ENCODE measurements around the gene AUTS2.

Gene AUTS2

DNA sequence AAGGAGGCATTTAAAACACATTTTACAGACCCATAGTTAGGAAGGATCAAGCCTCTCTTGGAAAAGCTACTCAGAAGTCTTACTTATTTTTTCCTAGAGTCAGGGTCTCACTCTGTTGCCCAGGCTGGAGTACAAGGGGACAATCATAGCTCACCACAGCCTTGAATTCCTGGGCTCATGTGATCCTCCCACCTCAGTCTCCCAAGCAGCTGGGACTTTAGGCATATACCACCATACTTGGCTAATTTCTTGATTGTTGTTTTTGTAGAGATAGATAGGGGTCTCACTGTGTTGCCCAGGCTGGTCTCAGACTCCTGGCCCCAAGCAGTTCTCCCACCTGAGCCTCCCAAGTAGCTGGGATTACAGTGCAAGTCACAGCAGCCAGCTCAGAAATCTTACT is 1179.0 kb downstream of the AUTS2 start:
- DNase-seq (ENCODE audit: low read depth in 2 of 2), result no peak

DNA sequence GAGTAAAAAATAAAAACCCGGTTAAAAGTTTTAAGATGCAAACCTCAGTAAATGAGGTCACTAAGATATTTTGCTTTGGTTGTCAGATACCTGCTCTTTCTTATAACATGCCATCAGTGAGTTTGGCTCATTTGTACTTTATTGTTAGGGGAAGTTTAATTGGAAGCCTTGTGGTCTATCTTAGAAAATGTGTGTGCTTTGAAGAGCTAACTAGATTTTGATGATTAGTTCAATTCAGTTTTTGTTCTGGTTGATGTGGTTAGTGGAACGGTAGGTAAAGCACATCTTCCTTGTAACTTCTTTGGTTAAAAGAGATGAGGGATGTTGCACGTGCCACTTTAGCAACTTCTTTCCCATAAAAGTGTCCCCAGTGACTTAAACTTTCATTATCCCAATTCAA is 1180.3 kb downstream of the AUTS2 start:
- no peak for DNase-seq (ENCODE audit: low read depth in 2 of 2)

DNA sequence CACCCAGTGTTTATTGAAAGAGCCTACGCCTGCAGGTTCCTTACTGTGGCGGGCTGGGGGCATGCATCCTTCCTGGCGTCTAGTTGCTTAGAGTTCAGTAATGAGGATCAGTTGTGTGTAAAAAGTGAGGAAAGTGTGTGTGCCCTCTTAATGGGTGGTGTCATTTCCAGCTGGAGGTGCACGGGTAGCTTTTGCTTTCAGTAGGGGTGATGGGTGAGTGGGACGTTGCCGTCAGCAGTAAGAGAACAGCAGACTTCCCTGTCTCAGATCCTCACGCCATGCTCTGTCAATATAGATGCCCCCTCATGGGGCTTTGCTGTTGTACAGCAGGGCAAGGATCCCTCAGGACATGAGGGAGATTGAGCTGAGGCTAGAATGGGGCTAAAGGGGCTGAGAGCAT is 1181.0 kb downstream of the AUTS2 start:
- DNase-seq (ENCODE audit: low read depth in 2 of 2), result no peak

DNA sequence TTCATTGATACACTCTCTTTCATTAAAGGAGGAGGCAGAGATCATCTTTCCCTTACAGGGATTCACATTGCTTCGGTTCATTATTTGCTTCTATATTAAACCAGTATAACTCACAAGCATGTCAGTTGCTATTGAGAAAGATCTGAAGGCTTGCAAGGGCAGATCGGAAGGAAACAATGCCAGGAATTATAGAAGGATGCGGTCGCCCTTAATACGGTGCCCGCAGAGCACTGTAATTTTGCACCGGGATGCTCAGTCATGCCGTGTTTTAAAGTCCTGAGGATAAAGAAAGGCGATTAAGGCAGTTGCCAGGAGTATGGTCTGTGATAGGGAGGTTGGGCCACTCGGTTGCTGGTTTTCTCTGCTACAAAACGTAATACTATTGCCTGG is 1183.6 kb downstream of the AUTS2 start:
- DNase-seq (ENCODE audit: low read depth in 2 of 2), result no peak

DNA sequence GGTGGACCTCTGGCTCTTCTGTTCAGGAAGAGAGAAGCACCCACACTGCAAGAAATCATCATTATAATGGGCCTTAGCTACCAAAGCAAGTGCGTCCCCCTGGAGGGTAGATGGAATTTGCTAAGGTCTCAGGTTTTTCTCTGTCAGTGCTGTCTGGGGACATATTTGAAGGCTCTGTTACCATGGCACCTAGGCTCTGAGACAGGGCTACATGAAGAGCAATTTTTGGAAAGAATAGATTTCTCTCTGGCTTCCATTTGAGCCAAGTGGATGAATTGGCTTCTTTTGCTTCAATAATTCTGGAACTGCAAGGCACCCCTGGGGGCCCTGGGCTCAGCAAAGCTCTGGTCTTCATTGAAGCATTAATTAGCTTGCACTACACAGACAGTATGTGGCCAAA is 1184.5 kb downstream of the AUTS2 start:
- no peak for DNase-seq (ENCODE audit: low read depth in 2 of 2)

DNA sequence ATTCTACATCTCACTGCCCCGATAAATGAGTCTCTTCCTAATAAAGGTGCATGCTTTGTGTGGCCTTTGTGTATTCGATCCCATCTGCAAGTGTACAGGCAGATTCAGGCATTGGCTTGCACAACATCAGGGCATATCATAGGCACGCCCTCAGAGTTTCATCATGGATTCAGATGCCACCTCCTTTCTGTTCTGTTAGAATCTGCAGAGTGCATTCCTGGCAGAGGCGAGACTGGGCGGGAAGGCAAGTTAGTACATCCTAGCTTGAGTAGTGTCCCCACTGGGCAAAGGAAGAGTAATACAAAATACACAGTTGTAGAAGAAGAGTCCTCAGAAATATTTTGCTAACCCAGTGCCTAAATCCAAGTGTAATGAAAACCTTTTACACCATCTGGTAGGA is 1187.2 kb downstream of the AUTS2 start:
- DNase-seq (ENCODE audit: low read depth in 2 of 2), result no peak

DNA sequence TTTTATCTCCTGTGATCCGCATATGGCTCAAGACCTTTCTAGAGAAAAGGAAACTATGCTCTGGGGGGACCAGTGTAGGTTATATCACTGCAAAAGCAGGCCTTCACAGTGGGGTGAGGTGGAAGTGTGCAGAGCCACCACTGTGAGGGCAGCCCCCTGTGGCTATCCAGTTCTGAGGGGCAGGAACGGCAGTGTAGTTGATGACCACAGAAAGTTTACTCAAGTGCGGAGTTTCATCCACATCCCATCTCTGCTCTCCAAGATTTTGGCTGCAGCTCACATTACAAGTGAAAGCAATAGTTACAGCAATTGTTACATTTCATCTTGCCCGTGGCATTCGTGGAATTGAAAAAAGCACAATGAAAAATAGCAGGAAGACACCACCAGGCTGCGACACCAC is 1187.8 kb downstream of the AUTS2 start:
- no peak for DNase-seq (ENCODE audit: low read depth in 2 of 2)

DNA sequence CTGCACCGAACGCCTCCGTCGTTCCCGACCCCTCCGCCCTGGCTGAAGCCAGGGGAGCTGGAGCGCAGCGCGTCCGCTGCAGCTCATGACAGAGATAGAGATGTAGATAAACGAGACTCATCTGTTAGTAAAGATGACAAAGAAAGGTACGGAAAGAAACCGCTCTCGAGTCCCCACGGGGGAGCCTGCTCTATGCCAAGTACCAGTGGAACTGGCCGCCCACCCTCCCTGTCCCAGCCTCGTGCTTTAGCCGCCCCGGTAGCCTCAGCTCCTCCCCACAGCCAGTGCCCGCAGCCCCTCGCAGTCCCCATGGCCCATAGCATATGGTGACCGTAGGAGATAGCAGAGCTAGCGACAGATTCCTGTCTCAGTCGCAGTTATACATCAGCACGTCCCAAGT is 1189.0 kb downstream of the AUTS2 start:
- no peak for DNase-seq (ENCODE audit: low read depth in 2 of 2)

DNA sequence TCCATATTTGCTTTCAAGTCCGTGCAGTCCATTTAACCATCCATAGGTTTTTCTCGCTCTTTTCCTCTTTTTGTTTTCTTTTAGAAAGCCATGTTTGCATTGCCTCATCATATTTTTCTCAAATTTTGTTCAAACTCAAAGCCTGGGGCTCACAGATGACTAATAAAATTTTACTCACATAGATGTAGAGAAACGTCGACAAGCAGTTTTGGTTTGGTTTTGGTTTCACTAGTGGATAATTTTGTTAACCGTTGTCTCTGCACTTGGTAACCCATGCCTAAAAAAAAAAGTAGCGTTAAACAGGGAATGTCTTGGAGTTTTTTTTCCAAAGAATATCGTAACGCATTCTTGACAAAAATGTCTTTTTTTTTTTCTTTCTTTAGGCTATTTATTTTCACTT is 1189.5 kb downstream of the AUTS2 start:
- DNase-seq (ENCODE audit: low read depth in 2 of 2), result no peak

DNA sequence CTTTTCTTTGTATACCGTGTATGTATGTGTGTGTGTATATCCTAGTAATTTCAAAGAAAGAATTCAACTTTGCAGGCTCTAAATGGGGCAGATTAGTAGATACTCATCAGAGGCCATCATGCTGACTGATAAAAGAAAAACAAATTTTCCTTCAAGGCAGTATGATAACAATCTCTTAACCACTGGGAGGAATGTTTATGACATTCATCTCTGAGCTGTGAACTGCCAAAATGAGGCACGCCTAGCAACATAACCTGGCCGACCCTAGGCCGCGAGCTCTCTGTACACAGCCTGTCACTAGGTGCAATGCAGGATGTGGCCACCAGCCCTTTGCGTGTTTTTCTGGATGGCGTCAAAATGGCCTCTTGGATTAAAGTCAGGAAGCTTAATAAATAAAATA is 1190.0 kb downstream of the AUTS2 start:
- no peak for DNase-seq (ENCODE audit: low read depth in 2 of 2)

DNA sequence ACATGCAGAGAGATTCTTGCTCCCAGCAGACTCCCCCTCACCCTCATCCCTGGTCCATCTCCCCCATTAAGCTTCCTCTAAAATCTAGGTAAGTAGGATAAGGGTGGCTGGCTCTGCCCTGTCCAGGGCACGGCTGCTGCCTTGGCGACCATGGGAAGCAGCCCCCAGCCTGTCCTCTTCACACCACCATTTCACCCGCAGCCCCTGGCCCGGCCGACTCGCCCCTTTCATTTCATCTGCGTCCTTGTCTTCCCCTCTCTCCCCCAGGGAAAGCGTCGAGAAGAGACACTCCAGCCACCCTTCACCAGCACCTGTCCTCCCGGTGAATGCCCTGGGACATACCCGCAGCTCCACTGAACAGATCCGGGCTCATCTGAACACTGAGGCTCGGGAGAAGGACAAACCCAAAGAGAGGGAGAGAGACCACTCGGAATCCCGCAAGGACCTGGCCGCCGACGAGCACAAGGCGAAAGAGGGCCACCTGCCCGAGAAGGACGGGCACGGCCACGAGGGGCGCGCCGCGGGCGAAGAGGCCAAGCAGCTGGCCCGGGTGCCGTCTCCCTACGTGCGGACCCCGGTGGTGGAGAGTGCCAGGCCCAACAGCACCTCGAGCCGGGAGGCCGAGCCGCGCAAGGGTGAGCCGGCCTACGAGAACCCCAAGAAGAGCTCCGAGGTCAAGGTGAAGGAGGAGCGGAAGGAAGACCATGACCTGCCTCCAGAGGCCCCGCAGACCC is 1191.4 kb downstream of the AUTS2 start:
- DNase-seq (ENCODE audit: low read depth in 2 of 2), result no peak

DNA sequence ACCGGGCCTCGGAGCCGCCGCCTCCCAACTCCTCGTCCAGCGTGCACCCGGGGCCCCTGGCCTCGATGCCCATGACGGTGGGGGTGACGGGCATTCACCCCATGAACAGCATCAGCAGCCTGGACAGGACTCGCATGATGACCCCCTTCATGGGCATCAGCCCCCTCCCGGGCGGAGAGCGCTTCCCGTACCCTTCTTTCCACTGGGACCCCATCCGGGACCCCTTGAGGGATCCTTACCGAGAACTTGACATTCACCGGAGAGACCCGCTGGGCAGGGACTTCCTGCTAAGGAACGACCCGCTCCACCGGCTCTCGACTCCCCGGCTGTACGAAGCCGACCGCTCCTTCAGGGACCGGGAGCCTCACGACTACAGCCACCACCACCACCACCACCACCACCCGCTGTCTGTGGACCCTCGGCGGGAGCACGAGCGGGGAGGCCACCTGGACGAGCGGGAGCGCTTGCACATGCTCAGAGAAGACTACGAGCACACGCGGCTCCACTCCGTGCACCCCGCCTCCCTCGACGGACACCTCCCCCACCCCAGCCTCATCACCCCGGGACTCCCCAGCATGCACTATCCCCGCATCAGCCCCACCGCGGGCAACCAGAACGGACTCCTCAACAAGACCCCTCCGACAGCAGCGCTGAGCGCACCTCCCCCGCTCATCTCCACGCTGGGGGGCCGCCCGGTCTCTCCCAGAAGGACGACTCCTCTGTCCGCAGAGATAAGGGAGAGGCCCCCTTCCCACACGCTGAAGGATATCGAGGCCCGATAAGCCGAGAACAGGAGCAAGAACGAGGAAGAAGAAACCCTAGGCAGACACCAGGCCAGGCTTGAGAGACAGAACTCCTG is 1192.2 kb downstream of the AUTS2 start:
- no peak for DNase-seq (ENCODE audit: low read depth in 2 of 2)

DNA sequence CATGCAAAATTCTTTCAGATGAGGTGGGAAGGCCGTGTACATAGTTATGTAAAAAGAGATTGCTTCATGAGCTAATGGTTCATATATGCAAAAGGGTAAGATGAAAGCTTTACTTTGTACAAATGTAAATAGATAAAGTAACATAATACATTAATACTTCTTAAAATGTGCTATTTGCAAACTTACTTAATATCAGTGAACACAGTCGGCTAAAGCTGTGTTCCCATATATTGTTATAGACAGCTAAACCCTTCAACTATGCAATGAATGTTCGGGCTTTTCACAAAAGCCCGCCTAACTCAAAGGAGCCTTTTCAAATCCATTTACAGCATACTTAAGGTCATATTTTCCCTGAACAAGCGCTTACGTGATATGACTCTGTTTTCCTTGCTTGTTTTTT is 1193.1 kb downstream of the AUTS2 start:
- DNase-seq (ENCODE audit: low read depth in 2 of 2), result no peak

DNA sequence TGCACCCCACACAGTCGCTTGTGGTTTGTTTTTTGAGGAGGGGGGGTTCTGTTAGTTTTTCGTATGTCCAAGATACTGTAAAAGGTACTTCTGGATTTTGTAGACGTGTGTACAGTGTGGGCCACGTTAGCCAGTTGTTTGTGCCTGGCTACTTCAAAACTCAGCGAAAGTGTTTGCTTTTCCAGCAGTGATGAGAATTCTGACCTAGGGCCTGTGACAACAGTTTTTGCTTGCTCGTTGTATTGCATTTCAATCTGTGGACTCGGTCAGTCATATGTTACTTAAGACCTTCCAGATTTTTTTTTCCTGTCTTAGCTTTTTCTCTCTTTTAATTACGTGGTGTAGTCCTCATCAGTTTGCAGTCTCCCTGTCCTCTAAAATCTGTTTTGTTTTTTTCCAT is 1194.8 kb downstream of the AUTS2 start:
- no peak for DNase-seq (ENCODE audit: low read depth in 2 of 2)

DNA sequence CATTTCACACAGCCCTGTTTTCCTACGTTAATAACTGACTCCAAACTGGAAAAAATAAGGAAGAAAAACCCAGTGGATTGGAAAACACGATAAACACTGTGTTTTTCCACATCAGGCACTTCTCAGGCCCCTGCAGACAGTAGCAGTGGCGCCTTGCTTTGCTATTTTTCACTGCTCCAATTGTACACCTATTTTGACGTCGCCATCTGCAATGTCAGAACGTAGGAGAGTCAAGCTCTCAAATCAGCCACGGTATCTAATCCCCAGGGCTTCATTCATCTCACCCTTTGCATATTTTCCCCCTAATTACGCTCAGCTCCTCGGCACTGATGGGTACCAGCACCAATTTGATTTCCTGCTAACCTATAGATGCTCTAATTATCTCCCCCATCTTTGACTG is 1195.5 kb downstream of the AUTS2 start:
- no peak for DNase-seq (ENCODE audit: low read depth in 2 of 2)

DNA sequence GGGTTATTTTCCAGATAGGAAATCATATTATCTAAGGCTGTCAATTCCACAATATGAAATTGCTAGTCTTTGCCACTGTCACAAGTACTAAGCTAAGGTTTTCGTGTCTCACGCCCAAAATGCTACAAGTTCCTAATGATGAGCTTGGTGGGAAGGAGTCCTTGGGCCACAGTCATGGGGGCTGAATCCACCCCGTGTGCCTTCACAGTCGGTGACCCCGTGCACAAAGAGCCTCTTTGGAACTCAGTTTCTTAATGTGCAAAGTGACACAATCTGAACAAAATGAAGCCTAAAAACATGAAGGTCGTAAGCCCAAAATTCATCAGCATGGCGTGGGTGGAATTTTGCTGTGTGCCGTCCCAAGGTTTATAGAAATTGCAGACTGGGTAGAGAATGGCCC is 1196.7 kb downstream of the AUTS2 start:
- no peak for DNase-seq (ENCODE audit: low read depth in 2 of 2)

DNA sequence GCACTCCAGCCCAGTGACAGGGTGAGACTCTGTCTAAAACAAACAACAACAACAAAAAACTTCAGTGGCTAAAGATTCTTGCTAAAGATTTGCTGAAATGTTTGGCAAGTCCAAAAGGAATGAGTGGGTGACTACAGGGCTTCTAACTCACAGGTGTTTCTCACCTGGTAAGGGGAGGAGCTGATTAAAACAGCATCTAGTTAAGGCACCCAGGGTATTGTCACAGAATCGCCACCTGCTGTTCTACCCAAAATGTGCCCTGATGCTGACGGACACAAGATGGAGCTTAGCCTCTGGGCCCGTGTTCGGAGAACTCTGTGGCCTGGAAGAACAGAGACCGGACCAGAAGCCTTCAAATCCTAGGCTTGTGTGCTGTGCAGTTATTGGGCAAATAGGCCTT is 1197.7 kb downstream of the AUTS2 start:
- no peak for DNase-seq (ENCODE audit: low read depth in 2 of 2)

DNA sequence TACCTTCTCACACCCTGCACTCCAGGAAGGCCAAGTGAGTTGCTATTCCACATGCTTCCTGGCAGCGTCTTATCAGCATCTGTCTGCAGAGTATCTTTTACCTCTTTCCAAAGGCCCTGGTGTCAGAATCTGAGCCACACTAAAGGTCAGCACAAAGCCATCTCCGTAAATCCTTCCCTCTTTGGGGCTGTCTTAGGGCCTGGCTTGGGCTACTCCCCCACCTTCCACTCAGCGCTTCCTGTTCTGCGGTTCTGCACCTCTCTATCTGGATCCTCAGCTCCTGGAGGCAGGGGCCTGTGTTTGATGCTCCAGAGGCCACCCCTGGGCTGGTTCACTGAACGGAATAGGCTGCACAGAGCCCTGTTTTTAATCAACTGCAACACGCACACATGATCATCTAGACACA is 1198.8 kb downstream of the AUTS2 start:
- DNase-seq (ENCODE audit: low read depth in 2 of 2), result no peak

DNA sequence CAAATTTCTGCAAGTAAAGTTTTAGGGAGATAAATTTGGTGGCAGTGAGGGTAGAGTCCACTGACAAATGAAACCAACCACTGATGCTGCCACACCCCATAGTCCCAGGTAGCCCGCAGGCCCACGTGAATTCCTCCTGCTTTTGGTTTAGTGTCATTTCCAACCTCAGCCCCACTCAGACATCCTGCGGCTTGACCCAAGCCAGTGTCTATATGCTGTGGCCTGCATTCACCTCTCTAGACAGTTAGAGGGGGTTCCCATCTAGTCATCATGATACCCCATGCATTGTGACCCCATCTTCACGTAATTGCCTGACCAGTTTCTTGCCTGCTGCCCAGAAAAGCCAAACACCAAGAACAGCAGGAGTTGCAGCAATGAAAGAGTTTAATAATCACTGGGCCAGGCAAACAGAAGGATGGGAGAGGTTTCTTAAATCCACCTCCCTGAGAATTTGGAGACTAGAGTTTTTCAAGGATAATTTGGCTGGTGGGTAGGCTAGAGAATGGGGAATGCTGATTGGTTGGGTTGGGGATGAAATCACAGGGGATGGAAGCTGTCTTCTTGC is 1201.6 kb downstream of the AUTS2 start:
- DNase-seq (ENCODE audit: low read depth in 2 of 2), result no peak

DNA sequence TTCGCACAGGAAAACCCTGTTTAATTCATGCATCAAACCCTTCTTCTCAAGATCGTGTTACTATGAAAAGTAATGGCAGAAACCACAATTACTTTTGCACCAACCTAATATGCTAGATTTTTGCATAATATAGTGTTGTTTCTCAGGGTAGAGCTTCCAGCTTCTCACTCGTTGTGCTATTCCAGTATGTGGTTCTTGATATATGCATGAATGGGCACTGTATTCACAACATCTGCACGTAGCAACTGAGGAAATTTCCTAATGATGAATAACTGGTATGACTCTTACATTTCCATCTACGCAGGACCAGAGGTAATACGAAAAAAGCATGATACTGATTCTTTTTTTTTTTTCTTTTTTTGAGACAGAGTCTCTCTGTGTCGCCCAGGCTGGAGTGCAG is 1207.1 kb downstream of the AUTS2 start:
- no peak for DNase-seq (ENCODE audit: low read depth in 2 of 2)

DNA sequence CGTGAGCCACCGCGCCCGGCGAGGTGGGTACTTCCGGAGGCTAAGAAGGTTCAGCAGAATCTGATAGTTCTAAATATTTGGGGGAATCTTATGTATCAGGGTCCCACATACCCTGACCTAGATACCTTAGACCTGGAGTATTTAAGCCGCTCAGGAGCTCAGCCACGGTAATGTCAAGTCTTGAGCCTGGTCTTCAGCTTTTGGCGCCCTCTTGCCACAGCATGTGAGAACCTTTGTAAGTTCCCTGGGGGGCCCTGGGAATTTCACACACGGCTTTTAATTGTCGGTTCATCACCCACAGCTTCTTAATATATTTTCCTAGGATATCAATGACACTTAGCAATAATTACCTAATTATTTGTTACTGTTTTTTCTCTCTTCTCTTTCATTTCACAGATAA is 1209.4 kb downstream of the AUTS2 start:
- DNase-seq (ENCODE audit: low read depth in 2 of 2), result no peak

DNA sequence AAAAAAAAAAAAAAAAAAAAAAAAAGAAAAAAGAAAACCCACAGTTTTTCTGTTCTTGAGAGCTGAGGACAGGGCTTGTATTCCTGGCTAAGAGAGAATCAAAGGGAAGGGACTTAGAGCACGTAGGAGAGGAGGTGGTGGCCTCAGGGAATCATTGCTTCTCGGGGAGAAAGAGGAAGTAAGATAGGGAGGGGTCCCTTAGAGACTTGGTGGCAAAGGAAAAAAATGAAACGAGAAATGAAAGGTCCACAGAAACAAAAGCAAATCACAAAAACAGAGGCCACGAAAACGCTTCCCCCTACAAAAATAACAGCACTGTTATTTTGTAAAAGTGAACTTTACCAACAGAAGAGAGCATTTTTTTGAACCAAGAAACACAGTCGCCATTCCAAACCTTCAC is 1210.6 kb downstream of the AUTS2 start:
- no peak for DNase-seq (ENCODE audit: low read depth in 2 of 2)

DNA sequence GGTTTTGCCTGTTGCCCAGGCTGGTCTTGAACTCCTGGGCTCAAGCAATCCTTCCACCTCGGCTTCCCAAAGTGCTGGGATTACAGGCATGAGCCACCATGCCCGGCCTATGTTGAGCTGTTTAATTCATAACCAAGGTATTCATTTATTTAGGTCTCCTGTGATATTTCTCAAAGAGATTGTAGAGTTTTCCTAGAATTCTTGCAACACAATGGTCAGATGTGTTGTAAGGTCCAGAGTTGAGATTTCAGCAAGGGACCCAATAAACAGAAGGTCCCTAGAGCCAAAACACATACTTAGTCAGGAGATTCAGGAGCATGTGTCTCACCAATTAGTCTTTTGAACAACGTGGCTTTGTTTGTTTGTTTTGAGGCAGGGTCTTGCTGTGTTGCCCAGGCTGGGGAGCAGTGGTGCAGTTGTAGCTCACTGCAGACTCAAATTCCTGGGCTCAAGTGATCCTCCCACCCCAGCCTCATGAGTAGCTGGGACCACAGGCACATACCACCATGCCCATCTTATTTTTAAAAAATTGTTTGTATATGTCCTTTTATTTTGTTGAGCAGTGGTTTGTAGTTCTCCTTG is 1212.4 kb downstream of the AUTS2 start:
- no peak for DNase-seq (ENCODE audit: low read depth in 2 of 2)

Data from stimulated activated CD8-positive, alpha-beta memory T cell treated with anti-CD3 and anti-CD28 coated beads, Interleukin-2, amount 100 ng/mL, for 1 hour (primary cell).